HepG2 (cell line): ENCODE data around the gene TBC1D10B. TPM values are rescaled to one million over a fixed set of nuclear protein-coding genes. Genes with fewer than 3 reads are reported as not detected.

Source experiments
- ATF2 ChIP-seq: sonication (generic); formaldehyde crosslinking; IDR thresholded peaks from 2 replicates; pipeline ENCODE4 v1.4.0; 2020; ENCODE audit warnings: missing genetic modification reagents
- ATF7-NPFF ChIP-seq: sonication (generic); formaldehyde crosslinking; IDR thresholded peaks from 2 replicates; pipeline ENCODE4 v1.8.1; 2023; ENCODE audit warnings: mild to moderate bottlenecking, low read depth, missing genetic modification reagents, moderate library complexity
- CCAR2 ChIP-seq: fragments of 200-400 bp; formaldehyde crosslinking; optimal IDR thresholded peaks from 2 replicates; pipeline ENCODE3; 2018; ENCODE audit warnings: low read depth, mild to moderate bottlenecking, low read length, moderate library complexity
- CEBPB ChIP-seq: IDR thresholded peaks from 2 replicates; pipeline ENCODE4 v1.6.1; 2011; ENCODE audit warnings: low read depth, low read length, improper control_type of control experiment, borderline replicate concordance
- FOXK2 ChIP-seq: fragments of 450-650 bp; IDR thresholded peaks from 2 replicates; pipeline ENCODE4 v1.6.1; 2016
- FOXO4 ChIP-seq: sonication (generic); formaldehyde crosslinking; conservative IDR thresholded peaks from 2 replicates; pipeline ENCODE4 v1.8.1; 2023; ENCODE audit warnings: missing genetic modification reagents
- HNF4G ChIP-seq, 2 experiments: sonication (generic) in 1 of 2; formaldehyde crosslinking in 1 of 2; IDR thresholded peaks; 2 replicates each; pipeline versions ENCODE4 v1.4.0 to v1.6.1; 2011 to 2020; ENCODE audit warnings: borderline replicate concordance in 2 of 2, low read depth in 2 of 2, mild to moderate bottlenecking in 2 of 2, low read length in 1 of 2, missing genetic modification reagents in 1 of 2, moderate library complexity in 1 of 2
- KAT8 ChIP-seq: IDR thresholded peaks from 2 replicates; pipeline ENCODE4 v1.6.1; 2016; ENCODE audit warnings: missing genetic modification reagents, missing compliant biosample characterization
- KLF9 ChIP-seq: IDR thresholded peaks from 2 replicates; pipeline ENCODE4 v1.6.1; 2016; ENCODE audit warnings: low read depth
- MAFK ChIP-seq, 2 experiments: IDR thresholded peaks in 1 of 2; conservative IDR thresholded peaks in 1 of 2; 2 replicates each; pipeline ENCODE4 v1.6.1; 2011; ENCODE audit warnings: improper control_type of control experiment in 2 of 2, low read length in 2 of 2
- NFE2 ChIP-seq: sonication (generic); formaldehyde crosslinking; IDR thresholded peaks from 2 replicates; pipeline ENCODE4 v1.4.0; 2020; ENCODE audit warnings: missing genetic modification reagents
- SMARCE1 ChIP-seq: fragments of 450-650 bp; IDR thresholded peaks from 2 replicates; pipeline ENCODE4 v1.6.1; 2017; ENCODE audit warnings: borderline replicate concordance
- SNAPC5 ChIP-seq: sonication (generic); formaldehyde crosslinking; IDR thresholded peaks from 2 replicates; pipeline ENCODE4 v1.8.1; 2023; ENCODE audit warnings: mild to moderate bottlenecking, missing genetic modification reagents, borderline replicate concordance
- SPEN ChIP-seq: sonication (generic); formaldehyde crosslinking; IDR thresholded peaks from 2 replicates; pipeline ENCODE4 v1.5.1; 2020; ENCODE audit warnings: low read depth, mild to moderate bottlenecking, missing genetic modification reagents
- SRF ChIP-seq: IDR thresholded peaks from 2 replicates; pipeline ENCODE4 v1.6.1; 2011; ENCODE audit warnings: mild to moderate bottlenecking, low read depth, low read length, moderate library complexity
- SRSF9 ChIP-seq: fragments of 200-400 bp; formaldehyde crosslinking; IDR thresholded peaks from 2 replicates; pipeline ENCODE4 v1.6.1; 2018; ENCODE audit warnings: borderline replicate concordance, mild to moderate bottlenecking, low read depth, low read length; ENCODE audit not compliant: insufficient read depth, poor library complexity, severe bottlenecking
- STAT5B ChIP-seq: sonication (generic); formaldehyde crosslinking; IDR thresholded peaks from 2 replicates; pipeline ENCODE4 v1.4.0; 2020; ENCODE audit warnings: missing genetic modification reagents
- TOPORS ChIP-seq: sonication (generic); formaldehyde crosslinking; IDR thresholded peaks from 2 replicates; pipeline ENCODE4 v1.8.0; 2023; ENCODE audit warnings: mild to moderate bottlenecking, missing genetic modification reagents
- ZNF205 ChIP-seq: IDR thresholded peaks from 2 replicates; pipeline ENCODE4 v1.6.1; 2018; ENCODE audit warnings: missing biosample characterization, missing genetic modification reagents
- polyA plus RNA-seq, 8 experiments: library from polyadenylated mRNA; depleted of rRNA in 3 of 8; stranded (reverse) in 7 of 8; unstranded in 1 of 8; fragments of >200 nt; fragmentation: Illumina TruSeq in 4 of 8; extraction: Trizol in 4 of 8; gene quantifications; 2 replicates each; pipeline versions ENCODE4 v1.2.1 to v1.2.3, GENCODE V29; 2011 to 2016; ENCODE audit warnings: low read depth in 4 of 8, missing spikeins in 1 of 8, mixed read lengths in 1 of 8; ENCODE audit not compliant: insufficient read depth in 1 of 8
- total RNA-seq, 5 experiments: library from RNA; depleted of rRNA; stranded (reverse); fragments of >200 nt; fragmentation: Illumina TruSeq; extraction: Trizol; gene quantifications; 2 replicates each; pipeline ENCODE4 v1.2.3, GENCODE V29; 2016; ENCODE audit warnings: low read depth in 1 of 5
- TF ChIP-seq, protein P1 (sequence below): sonication (generic); formaldehyde crosslinking; IDR thresholded peaks from 2 replicates; pipeline ENCODE4 v1.4.0; 2020; ENCODE audit warnings: missing genetic modification reagents
- TF ChIP-seq, protein P2 (sequence below): sonication (generic); formaldehyde crosslinking; conservative IDR thresholded peaks from 2 replicates; pipeline ENCODE4 v1.8.0; 2022; ENCODE audit warnings: mild to moderate bottlenecking, moderate library complexity, missing genetic modification reagents

Gene TBC1D10B
- total and polyA plus RNA-seq, 2 of the 13 experiments (the other 11 are each of a cell fraction or from before 2014, with no cell fraction given): 15.7 to 24.8 TPM

DNA sequence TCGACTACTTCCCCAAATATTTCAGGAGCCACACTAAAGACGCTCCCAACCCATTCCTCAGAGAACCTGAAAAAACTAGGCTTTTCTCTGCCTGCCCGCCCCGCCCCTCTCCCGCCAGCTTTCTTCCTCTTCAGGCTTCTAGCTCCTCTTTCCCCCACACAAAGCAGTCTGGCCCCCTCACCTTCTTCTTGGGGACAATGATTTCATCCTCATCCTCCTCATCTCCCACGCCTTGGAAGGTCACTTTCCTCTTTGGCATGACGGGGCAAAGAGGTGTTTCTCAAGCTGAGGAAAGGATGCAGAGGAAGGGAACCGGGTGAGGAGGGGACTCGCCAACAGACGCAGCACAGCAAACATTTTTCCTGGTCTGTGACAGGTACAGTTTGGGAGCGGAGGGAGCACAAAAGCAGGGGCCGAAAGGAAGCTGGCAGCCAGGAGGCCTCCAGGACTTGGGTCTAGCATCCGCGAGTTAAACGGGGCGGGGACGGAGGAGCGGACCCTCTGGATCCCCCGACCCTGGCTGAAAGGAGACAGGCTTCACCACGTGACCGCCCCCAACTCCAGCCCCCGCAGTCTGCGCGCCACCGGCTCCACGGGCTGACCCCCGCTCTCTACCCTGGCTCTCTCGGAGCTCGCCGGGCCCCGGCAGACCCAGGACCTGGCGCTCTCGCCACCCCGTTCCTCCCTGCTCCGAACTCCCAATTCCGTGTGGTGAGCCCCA, 15.7 kb downstream of the TBC1D10B start (continued):
- TF ChIP-seq STAT5B (CRISPR knock-in tag): peak; percentile 28; the same call in 1 of the 2 replicates
- no peak for TF ChIP-seq FOXO4
- no peak for TF ChIP-seq CCAR2
- TF ChIP-seq ATF2 (CRISPR knock-in tag): no peak
- TF ChIP-seq, protein P1, sequence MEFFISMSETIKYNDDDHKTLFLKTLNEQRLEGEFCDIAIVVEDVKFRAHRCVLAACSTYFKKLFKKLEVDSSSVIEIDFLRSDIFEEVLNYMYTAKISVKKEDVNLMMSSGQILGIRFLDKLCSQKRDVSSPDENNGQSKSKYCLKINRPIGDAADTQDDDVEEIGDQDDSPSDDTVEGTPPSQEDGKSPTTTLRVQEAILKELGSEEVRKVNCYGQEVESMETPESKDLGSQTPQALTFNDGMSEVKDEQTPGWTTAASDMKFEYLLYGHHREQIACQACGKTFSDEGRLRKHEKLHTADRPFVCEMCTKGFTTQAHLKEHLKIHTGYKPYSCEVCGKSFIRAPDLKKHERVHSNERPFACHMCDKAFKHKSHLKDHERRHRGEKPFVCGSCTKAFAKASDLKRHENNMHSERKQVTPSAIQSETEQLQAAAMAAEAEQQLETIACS: no peak
- no peak for TF ChIP-seq KAT8 (CRISPR knock-in tag)
- TF ChIP-seq KLF9 (CRISPR knock-in tag): no peak
- no peak for TF ChIP-seq MAFK (conservative IDR thresholded peaks at IDR 0.05 in 1 of 2, IDR thresholded peaks at IDR 0.05 in 1 of 2; ENCODE audit: low read length in 2 of 2)
- no peak; the same call in 1 of the 2 replicates for TF ChIP-seq ATF7-NPFF
- no peak for TF ChIP-seq SRF
- no peak for TF ChIP-seq FOXK2
- no peak for TF ChIP-seq SRSF9
- TF ChIP-seq SPEN (CRISPR knock-in tag): no peak
- peak; percentile 83; the same call in 1 of the 2 replicates for TF ChIP-seq SNAPC5 (CRISPR knock-in tag)
- TF ChIP-seq, protein P2, sequence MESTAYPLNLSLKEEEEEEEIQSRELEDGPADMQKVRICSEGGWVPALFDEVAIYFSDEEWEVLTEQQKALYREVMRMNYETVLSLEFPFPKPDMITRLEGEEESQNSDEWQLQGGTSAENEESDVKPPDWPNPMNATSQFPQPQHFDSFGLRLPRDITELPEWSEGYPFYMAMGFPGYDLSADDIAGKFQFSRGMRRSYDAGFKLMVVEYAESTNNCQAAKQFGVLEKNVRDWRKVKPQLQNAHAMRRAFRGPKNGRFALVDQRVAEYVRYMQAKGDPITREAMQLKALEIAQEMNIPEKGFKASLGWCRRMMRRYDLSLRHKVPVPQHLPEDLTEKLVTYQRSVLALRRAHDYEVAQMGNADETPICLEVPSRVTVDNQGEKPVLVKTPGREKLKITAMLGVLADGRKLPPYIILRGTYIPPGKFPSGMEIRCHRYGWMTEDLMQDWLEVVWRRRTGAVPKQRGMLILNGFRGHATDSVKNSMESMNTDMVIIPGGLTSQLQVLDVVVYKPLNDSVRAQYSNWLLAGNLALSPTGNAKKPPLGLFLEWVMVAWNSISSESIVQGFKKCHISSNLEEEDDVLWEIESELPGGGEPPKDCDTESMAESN (CRISPR knock-in tag): no peak
- TF ChIP-seq NFE2 (CRISPR knock-in tag): no peak
- peak; percentile 94 for TF ChIP-seq TOPORS (CRISPR knock-in tag)
- no peak for TF ChIP-seq SMARCE1
- TF ChIP-seq CEBPB: no peak
- no peak for TF ChIP-seq HNF4G (IDR thresholded peaks at IDR 0.05; ENCODE audit: borderline replicate concordance, low read depth, low read length)
- TF ChIP-seq HNF4G (CRISPR knock-in tag; IDR thresholded peaks at IDR 0.05; ENCODE audit: borderline replicate concordance, low read depth): no peak
- TF ChIP-seq ZNF205 (CRISPR knock-in tag): no peak
